ENCODE data around the gene HK1.

HK1 gene

DNA sequence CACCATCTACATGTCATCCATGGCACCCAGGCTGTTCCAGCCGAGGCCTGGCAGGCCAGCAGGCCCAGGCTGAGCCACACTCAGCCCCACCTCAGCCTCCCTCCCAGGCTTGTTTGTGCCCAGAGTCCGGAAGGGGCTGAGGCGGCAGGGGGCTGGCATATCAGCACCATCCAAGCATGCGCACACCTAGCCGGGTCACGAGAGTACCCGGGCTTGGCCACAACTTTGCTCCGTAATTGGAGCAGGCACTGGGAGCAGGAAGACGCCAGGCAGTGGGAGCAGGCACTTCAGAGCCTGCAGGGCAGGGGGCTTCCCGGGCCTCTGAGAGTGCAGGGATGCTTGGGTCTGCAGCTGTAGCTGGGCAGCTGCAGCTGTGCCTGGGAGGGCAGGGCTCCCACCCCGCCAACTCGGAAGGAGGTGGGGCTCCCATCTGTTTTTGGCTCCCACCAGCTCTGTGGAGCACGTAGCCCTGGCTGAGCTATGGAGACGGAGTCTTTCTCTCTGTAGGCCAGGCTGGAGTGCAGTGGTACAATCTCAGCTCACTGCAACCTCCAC lies 157.7 kb downstream of the HK1 start:
- DNase-seq (ENCODE audit: low spot score), result no peak
- H3K27ac ChIP-seq, result no peak overlapping the region
- H3K4me3 ChIP-seq, result no peak overlapping the region
- TF ChIP-seq, protein P1, sequence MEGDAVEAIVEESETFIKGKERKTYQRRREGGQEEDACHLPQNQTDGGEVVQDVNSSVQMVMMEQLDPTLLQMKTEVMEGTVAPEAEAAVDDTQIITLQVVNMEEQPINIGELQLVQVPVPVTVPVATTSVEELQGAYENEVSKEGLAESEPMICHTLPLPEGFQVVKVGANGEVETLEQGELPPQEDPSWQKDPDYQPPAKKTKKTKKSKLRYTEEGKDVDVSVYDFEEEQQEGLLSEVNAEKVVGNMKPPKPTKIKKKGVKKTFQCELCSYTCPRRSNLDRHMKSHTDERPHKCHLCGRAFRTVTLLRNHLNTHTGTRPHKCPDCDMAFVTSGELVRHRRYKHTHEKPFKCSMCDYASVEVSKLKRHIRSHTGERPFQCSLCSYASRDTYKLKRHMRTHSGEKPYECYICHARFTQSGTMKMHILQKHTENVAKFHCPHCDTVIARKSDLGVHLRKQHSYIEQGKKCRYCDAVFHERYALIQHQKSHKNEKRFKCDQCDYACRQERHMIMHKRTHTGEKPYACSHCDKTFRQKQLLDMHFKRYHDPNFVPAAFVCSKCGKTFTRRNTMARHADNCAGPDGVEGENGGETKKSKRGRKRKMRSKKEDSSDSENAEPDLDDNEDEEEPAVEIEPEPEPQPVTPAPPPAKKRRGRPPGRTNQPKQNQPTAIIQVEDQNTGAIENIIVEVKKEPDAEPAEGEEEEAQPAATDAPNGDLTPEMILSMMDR (IDR thresholded peaks at IDR 0.05), result no peak

- Histone ChIP-seq H3K27ac (no peak overlapping the region), H3K4me3 (no peak overlapping the region)
- DNase-seq (ENCODE audit: low spot score), result no peak
- TF ChIP-seq, protein P1 (IDR thresholded peaks at IDR 0.05), result no peak
Observed at GRCh38 chr10:69437321-69438259, 159.3 kb downstream of the HK1 start.

- Histone ChIP-seq H3K27ac (no peak overlapping the region), H3K4me3 (no peak overlapping the region)
- TF ChIP-seq, protein P1 (IDR thresholded peaks at IDR 0.05), result no peak
- no peak for DNase-seq (ENCODE audit: low spot score)
Observed at GRCh38 chr10:69438536-69439349, 160.4 kb downstream of the HK1 start.

DNA sequence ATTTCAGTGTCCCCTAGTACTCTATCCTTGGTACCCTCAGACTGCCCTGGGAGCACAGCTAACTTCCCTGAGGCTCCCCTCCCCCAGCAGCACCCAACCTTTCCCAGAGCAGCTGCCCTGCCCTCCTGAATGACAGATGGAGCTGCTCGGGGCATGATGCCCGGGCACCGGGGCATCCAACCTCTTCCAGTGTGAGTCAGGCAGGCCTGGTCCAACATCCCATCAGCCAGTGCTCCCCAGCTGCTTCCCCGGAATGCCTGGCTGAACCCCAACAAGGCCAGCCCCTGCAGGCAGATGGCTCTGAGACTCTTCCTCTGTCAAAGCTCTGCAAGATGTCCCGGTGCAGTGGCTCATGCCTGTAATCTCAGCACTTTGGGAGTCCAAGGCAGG lies 161.0 kb downstream of the HK1 start:
- TF ChIP-seq, protein P1 (IDR thresholded peaks at IDR 0.05), result no peak
- DNase-seq (ENCODE audit: low spot score), result no peak
- Histone ChIP-seq H3K4me3 (no peak overlapping the region), H3K27ac (no peak overlapping the region)

DNA sequence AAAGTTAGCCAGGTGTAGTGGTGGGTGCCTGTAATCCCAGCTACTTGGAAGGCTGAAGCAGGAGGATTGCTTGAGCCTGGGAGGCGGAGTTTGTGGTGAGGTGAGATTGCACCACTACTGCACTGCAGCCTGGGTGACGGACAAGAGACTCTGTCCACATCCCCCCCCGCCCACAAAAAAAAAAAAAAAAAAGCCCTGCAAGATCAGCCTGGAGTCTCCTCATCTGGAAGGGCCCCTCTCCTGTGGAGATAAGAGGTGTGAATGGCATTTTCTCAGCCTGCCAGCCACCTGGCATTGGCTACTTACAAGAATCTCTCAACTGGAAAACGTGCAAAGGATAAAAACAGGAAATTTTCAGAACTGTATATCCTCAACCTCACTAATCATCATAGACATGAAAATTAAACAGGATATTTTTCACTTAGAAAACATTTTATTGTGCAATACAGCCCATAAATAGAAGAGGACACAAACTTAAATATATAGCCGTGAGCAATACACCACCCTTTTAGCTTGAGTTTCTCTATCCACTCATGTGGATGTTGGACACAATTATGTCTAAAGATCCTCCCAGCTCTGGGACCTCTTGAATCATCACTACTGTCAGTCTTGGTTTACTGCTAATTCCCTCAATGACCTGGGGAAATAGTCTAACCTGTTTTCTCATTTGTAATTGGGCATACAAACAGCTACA lies 161.7 kb downstream of the HK1 start:
- no peak overlapping the region for H3K27ac ChIP-seq
- DNase-seq (ENCODE audit: low spot score), result no peak
- H3K4me3 ChIP-seq, result no peak overlapping the region
- TF ChIP-seq, protein P1 (IDR thresholded peaks at IDR 0.05), result no peak

DNA sequence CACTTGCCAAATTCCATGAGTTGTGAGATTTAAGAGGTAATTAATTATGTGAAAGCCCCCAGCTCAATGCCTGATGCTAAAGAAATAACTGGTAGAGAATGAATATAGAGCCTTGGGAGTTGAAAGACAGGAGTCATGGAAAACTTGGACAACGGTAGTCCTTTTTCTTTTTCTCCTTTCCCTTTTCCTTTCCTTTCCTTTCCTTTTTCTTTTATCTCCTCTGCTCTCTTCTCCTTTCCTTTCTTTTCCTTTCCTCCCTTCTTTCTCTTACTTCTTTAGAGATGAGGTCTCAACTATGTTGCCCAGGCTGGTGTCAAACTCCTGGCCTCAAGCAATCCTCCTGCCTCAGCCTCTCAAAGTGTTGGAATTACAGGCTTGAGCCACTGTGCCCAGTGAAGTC lies 165.1 kb downstream of the HK1 start:
- H3K27ac ChIP-seq, result no peak overlapping the region
- DNase-seq (ENCODE audit: low spot score), result no peak
- TF ChIP-seq, protein P1 (IDR thresholded peaks at IDR 0.05), result no peak
- H3K4me3 ChIP-seq, result no peak overlapping the region

Measured in coronary artery (tissue), 2 donors.